RCC 7860 (cell line): ENCODE measurements around the gene LIFR.
"Not testable (repeated sequence)": the region's sequence is repeated elsewhere in the genome, so short reads cannot be mapped to it uniquely, and the experiment has no call there.

ENCODE experiments used
- DNase-seq: peaks from one replicate; pipeline ENCODE4 v3.0.0-alpha.2; 2015; ENCODE audit warnings: low spot score
- FAIRE-seq: peaks from 2 replicates; lab custom pipeline; 2012; peaks lifted over from hg19 to GRCh38; lab: Jason Lieb, UNC

Gene LIFR

DNA sequence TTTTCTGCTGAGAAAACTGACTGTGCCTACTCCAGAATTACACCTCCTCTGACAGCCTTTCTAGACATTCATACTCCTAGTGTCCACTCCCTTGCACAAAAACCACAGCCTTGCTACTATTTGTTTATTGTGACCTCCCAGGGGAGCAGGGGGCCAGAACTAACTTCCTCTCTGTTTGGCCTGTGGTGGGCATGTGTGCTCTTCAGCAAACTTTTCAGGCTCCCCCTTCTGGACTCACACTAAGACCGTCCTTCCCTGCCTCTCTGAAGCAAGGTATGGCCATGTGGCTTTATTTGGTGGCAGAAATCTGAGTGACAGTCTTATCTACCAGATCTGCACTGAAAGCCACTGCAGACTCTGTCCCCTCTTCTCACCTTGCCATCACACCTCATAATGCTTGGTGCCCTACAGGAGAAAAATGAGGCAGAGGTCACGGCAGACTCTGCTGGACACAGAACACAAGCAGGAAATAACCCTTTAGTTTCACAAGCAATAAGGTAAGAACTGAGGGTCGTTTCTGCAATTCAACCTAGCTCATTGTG lies 28.2 kb downstream of the LIFR start:
- FAIRE-seq (no peak), DNase-seq (no peak)

DNA sequence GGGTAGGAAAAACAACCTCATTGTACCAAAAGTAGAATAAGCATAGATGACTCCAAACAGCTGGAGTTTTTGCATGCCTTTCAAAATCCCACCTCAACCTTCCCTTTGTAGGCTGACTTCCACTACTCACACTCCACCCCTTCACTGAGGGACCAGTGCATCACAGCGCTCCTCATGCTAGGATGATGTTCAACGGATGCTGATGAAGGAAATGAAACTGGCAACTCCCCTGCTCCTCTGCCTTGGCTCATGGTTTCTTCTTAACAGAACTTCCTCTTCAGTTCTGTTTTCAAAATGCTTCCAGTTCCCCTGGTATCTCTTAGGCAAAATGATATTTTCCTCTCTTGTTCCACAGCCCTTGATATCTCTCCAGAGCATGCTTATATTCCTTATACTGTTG lies 29.0 kb downstream of the LIFR start:
- FAIRE-seq (no peak), DNase-seq (no peak)

DNA sequence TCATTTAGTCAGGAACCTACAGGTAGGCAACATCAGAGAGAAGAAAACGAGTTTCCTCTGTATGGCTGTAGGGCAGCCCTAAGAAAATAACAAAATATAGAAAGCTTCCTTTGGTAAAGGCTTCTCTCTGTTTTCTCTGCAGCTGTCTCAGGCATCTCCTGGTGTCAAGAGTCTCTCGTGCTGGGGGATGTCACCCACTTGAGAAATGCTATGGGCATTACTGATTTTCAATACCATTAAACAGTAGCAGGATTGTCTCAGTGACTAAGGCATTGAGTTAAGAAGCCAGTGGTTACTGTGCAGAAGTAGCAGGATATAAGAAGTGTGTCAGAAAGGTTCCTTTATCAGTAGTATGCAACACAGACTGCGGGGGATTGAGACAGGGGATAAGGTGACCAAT lies 32.4 kb downstream of the LIFR start:
- no peak for DNase-seq

DNA sequence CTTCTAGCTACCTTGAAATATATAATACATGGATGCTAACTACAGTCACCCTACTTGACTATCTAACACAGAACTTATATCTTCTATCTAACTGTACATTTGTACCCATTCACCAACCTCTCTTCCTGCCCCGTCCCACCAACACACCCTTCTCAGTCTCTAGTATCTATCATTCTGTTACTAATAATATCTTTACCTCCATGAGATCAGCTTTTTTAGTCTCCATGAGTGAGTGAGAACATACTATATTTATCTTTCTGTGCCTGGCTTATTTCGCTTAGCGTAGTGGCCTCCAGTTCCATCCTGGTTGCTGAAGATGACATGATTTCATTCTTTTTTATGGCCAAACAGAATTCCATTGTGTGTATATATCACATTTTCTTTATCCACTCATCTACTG lies 37.0 kb downstream of the LIFR start:
- DNase-seq (no peak), FAIRE-seq (no peak)

More for the DNA sequence above, 32.4 kb downstream of the LIFR start:
- no peak for FAIRE-seq

DNA sequence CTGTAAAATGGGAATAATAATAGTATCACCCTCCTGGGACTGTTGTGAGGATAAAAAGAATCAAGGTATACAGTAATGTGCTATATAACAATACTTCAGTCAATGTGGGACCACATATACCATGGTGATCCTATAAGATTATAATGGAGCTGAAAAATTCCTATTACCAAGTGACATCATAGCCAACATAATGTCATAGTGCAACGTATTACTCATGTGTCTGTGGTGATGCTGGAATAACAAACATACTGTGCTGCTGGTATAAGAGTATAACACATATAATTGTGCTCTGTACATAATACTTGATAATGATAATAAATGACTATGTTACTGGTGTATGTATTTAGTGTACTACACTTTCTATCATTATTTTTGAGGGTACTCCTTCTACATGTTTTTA lies 38.1 kb downstream of the LIFR start:
- FAIRE-seq: no peak
- DNase-seq: no peak

DNA sequence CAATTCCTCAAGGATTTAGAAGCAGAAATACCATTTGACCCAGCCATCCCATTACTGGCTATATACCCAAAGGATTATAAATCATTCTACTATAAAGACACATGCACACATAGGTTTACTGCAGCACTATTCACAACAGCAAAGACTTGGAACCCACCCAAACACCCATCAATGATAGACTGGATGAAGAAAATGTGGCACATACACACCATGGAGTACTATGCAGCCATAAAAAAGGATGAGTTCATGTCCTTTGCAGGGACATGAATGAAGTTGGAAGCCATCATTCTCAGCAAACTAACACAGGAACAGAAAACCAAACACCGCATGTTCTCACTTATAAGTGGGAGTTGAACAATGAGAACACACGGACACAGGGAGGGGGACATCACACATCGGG lies 39.8 kb downstream of the LIFR start:
- not testable (repeated sequence) for DNase-seq, FAIRE-seq

DNA sequence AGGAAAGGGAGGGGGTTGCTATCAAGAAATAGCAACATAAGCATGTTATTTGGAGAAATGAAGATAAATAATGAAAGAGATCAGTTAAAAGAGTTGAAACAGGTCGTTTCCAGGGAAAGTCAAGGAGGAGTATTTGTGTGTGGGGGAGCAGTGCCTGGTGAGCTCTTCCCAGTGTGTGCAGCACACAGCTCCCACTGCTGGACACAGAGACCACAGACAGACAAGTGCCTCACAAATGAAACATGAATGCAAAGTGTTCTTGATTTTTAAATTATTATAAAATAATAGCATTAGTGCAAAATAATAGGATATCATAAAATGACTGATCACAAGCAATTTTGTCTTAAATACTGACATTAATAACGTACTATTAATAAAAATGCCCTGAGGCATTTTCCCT lies 40.8 kb downstream of the LIFR start:
- FAIRE-seq: no peak

DNA sequence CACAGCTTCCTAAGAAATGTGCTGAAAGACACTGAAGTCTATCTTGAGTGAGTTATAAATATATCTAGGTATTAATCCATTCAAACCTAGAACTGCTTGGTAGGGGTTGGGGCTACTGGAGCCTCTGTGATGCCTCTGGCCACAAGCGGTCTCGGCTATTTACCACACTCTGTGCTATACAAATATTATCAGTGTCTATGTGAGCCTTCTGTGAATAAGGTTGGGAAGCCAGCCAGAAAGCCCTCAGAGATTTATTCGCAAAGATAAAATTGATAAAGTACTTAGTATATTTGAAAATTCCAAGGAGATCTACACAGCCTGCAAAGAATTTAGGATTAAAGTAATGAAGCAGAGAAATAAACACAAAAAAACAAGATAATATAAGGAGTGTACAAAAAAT lies 41.4 kb downstream of the LIFR start:
- no peak for DNase-seq
- no peak for FAIRE-seq

More for the DNA sequence above, 40.8 kb downstream of the LIFR start:
- DNase-seq: no peak

DNA sequence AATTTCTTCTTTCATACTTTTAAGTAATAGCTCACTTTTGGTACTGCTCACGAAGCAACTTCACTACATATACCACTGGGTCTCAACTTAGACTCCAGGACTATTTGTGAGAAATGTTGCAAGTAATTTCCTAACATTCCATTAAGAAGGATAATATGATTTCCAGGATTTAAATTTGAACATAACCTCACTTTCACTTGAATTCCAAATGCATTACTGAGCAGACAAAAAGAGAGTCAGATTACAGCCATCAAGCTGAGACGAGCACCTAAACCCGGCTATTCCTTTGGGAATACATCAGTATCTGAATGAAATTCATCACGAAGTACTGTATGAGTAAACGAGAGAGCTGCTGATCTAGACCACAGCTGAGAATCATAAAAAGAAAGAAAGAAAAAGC lies 47.3 kb downstream of the LIFR start:
- DNase-seq (no peak), FAIRE-seq (no peak)

DNA sequence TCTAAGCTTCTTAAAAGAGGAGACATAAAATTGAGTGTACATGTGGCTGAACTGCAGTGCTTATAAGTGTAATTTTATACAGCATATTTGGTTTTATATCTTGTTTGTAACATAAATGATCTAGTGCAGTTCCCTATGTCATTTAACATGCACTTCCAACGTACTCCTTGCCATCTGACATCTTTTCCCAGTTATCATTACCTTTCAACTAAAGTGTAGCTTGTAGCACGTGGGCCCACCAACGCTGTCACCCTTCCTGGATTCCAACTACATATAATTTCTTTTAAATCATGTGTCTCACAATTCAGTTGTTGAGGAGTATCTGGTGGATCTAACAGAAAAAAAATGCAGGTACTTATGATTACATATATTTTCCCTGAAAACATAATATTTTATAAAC lies 50.1 kb downstream of the LIFR start:
- DNase-seq (no peak), FAIRE-seq (no peak)

DNA sequence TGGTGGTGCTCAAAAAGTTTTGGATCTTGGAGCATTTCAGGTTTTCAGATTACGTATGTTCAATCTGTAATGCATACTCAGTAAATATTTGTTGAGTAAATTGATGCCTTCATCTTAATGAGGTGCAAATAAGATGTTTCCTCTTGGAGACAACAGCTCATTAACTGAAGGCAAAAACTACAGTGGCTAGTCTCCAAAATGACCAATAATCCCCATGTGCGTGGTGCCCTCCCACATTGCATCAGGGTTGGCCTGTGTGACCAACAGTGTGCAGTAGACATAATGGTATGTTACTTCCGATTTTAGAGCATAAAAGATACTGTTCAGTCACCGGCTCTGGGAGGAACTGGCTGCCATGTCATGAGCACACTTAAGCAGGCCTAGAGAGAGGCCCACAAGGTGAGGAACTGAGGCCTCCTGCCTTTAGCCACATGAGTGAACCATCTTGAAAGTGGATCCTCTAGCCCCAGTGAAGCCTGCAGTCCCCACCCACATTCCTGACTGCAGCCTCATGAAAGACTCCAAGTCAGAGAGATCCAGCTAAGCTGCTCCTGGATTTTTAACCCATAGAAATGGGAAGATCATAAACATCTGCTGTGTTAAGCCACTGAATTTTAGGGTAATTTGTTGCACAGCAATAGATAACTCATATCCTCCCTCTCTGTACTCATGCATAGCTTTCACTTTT lies 55.7 kb downstream of the LIFR start:
- DNase-seq: no peak
- no peak for FAIRE-seq

DNA sequence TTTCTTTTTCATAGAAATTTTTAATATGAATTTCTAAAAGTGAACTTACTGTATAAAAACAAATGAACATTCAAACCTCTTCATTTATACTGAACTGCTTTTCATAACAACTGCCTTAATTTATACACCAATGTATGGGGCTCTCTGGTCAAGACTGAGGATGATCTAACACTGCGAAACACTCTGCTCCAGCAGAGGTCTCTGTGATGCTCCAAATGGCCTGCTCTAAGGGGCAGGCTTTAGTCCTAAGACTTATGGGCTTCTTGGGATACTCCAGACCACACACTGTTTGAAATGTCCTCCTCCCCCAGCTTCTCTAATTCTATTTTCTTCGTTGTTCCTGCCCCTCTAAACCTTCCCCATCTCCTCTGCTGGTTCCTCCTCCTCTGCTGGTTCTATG lies 58.5 kb downstream of the LIFR start:
- no peak for FAIRE-seq
- DNase-seq: no peak

DNA sequence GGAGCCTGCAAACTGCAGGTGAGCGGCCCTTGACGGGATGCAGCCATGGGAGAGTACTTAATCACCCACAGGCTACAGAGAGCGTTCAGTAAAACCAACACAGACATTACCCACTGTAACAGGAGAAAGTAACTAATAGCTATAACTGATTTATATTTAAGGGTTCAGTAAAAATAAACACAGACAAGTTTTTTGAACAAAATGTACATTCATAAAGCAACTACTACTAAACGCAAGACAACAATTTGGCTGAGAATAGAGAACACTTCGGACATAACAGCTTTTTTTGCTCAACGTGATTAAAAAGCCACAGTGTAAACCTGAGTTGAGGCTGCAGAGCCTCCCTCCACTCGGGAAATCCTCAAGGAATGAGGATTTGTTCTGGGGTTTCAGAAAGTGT lies 61.7 kb downstream of the LIFR start:
- FAIRE-seq (no peak), DNase-seq (no peak)

DNA sequence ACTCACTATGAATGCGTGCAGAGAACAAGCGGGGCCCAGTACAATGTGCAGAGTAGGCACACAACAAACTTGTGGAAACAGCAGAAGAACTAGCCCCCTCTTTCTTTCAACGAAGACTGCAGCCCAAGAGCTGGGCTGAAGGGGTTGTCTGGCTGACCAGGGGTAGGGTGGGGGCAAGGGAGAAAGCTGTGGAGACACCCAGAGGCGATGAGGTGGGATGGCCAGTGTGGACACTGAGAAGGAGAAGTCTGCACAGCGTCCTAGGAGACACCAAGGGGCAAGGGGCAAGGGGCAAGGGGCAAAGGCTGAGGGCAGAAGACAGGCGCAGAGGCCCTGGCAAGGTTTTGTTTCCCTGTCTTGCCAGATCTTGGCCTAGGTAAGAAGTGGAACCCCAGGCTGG lies 62.3 kb downstream of the LIFR start:
- DNase-seq: no peak
- no peak for FAIRE-seq

DNA sequence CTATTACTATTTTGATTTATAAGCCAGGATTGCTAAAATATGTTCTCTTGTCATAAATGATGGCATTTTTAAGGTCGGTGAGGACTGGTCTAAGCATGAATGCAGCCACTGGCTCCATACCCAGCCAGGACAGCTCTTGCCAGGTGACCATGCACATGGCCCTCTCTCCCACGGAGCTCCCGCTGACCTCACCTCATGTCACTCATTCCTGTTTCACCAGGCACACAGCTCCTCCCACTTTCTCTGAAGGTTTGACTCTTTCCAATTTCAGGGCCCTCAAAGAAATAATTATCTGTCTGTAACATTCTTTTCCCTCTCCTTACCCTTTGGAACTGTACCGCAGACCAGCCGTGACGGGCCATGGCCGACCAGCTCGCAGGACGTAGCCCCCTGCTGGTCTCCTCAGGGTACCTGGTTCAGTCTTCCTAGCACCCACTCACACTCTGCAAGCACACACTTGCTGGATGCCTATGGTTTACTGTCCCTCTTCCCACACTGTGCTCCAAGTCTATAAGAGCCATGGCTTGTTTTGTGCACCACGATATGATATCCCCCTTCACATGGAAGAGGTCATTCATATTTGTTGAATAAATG lies 72.5 kb downstream of the LIFR start:
- FAIRE-seq: no peak

DNA sequence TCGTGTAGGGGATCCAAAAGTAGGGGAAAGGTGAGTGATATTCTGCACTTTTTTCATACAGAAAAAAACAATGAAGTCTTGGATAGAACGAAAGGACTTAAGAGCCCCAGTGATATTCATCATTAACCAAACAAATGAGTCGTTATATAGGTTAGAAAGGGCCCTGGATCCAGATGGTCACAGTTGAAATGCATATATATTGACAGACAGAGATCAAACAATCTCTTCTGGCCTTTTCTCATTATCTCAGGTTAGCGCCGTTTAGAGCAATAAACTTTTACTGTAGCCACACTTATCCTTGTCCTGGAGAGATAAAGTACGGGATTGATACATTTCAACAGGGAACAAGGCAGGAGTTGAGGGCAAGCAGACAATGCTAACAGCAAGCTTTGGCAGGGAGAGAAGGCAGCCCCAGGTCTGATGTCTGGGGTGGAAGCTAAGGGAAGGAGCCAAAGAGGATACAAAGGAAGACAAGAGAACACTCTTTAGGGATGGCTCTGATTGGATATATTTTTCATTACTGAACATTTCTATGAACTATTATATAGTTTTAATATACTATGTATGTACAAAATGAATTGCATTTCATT lies 77.0 kb downstream of the LIFR start:
- FAIRE-seq (no peak), DNase-seq (no peak)

More for the DNA sequence above, 72.5 kb downstream of the LIFR start:
- DNase-seq: no peak

DNA sequence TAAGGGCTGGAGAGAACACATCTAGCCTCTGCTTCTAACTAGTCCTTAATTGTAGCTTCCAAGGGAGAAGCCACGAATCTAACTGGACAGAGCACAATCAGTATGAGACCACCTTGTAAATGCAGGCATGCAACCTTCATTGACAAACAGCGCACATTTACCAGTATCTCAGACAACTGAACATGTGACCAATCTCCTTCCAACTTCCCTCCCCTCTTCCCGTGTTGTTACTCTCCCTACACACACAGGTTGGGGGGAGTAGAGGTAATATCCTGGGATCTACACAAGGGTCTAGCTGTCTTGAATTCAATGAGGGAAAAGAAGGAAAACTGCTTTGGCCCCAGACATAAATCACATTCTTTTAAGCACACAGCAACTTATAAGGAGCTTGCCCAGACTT lies 77.6 kb downstream of the LIFR start:
- FAIRE-seq: no peak
- DNase-seq: no peak

DNA sequence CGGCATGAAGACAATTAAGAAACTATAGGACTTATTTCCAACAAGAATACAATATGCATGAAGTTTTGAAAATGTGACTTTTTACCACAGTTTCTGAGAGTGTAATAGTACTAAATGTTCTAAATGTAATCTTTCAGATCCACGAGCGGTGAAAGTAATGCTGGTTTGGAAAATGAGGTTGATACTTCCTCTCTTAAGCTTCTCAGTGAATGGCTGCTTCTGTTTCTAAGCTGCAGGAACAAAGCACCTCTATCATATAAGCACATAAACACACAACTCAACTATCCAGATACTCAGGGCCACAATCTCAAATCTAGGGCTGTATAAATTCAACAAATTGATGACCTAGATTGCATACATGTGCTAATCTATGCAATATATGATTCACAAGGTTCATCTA lies 78.3 kb downstream of the LIFR start:
- no peak for DNase-seq
- FAIRE-seq: no peak

DNA sequence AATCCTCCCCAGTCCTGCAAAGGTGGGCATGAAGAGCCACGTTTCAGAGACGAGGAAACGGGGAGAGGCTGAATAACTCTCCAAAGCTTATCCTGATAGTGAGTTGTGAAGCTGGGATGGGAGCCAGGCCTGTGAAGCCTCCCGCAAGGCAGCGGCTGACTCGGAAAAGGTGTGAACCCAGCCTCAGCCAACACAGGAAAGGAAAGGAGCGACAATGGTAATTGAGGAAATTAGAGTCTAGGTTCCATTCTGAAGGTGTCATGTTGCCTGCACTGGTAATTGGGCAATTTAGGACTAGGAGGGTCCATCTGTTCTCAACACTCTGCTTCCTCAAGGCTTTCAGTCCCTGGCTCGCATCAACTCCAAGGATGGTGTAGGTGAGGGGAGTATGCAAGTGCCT lies 83.4 kb downstream of the LIFR start:
- FAIRE-seq (no peak), DNase-seq (no peak)

DNA sequence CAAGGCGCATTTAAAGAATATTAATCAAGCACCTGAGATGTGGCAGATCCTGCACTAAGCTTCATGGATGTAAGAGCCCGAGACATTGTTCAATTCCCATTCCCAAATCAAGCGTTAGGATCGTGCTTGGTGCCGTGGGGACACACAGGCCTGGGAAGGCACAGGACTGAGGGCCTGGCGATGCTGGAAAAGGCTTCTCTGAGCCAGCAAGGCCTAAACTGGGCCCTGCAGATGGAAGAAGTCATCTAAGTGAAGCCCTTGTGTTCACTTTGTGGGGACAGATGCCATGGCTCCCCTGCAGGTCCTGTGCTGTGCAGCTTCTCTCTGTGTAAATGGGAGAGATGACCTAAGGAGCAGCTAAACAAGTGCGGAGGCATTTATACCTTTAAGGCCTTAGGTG lies 83.9 kb downstream of the LIFR start:
- FAIRE-seq (no peak), DNase-seq (no peak)

DNA sequence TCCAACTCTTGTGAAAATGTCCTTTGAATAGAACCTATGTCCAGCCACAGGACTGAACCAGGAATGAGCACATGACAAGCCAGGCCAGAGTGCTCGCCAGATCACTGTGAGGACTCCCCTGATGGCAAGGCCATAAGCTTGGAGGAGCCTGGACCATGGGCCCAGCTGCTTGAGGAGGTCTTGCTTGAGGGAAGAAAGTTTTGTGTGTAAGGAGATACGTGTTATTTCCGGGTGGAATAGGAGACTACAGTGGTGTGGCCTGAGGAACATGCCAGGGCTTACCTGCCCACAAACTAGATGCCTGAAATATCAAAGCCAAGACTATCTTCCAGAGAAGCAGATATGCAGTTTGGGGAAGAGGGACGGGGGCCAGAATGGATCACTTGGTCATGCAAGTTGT lies 84.7 kb downstream of the LIFR start:
- FAIRE-seq (no peak), DNase-seq (no peak)

DNA sequence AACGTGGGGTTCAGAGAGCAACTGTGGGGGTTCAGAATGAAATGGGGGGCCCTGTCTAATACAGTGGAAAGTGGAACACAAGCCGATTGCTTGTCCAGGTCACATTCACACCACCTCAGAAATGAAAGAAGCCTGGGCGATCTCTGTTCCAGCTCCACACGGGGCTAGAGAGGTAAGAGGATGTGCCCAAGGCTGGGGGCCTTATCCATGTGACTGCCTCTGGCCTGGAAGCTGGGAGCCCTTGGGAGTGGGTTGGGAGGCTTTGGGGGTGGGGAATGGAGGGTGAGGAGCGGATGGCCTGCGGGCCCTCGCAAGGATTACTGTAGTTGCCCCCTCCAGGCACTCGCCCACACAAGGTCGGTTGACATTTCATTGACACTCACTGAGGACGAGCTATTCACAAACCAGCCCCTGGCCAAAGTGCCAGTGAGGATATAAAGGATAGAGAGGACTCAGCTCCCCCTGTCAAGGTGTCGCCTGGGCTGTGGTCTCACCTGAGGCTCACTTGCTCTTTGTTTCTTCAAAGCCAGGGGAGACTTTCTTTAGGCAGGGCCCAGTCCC lies 86.7 kb downstream of the LIFR start:
- no peak for DNase-seq
- FAIRE-seq: no peak
